ENCODE results near the gene ACTA1. TPM values are rescaled to one million over a fixed set of nuclear protein-coding genes. Genes with fewer than 3 reads are reported as not detected.

ACTA1 gene
- total and polyA plus RNA-seq, 2 of the 13 experiments (the other 11 are each of a cell fraction or from before 2014, with no cell fraction given) = 1.4 to 5.2 TPM

- TF ChIP-seq ZNF597 (CRISPR knock-in tag; IDR thresholded peaks at IDR 0.05) = no peak
- peak; percentile 75 for TF ChIP-seq HNF4G (IDR thresholded peaks at IDR 0.05; ENCODE audit: borderline replicate concordance, low read depth, low read length)
- no peak for TF ChIP-seq HNF4G (CRISPR knock-in tag; IDR thresholded peaks at IDR 0.05; ENCODE audit: borderline replicate concordance, low read depth)
These were observed 24.1 kb downstream of the ACTA1 start (continued) for GRCh38 chr1:229409616-229410369.

GRCh38 chr1:229408458-229409037 lies 25.3 kb downstream of the ACTA1 start:
- POLR2A ChIA-PET = interaction anchor here (0.5 to 2.0 kb wide), 3 partner anchors 12 to 745 kb away, joined by 3 to 6 read pairs (median 5); partner anchors contain the start of gene CCSAP
- no peak for TF ChIP-seq TOE1 (CRISPR knock-in tag; IDR thresholded peaks at IDR 0.05)
- no peak for TF ChIP-seq CCDC6 (CRISPR knock-in tag; IDR thresholded peaks at IDR 0.05)
- TF ChIP-seq ZNF660 (CRISPR knock-in tag; IDR thresholded peaks at IDR 0.05; ENCODE audit: borderline replicate concordance, low read depth) = no peak
- TF ChIP-seq ZSCAN25 (CRISPR knock-in tag; IDR thresholded peaks at IDR 0.05) = no peak
- TF ChIP-seq ZSCAN12 (CRISPR knock-in tag; IDR thresholded peaks at IDR 0.05) = no peak
- no peak for TF ChIP-seq SRSF1 (optimal IDR thresholded peaks at IDR 0.05; ENCODE audit: low read depth, low read length)
- TF ChIP-seq CBX5 (CRISPR knock-in tag; IDR thresholded peaks at IDR 0.05; ENCODE audit: borderline replicate concordance) = no peak
- TF ChIP-seq ZNF562 (CRISPR knock-in tag; IDR thresholded peaks at IDR 0.05; ENCODE audit: borderline replicate concordance) = no peak
- no peak for TF ChIP-seq MAFG (CRISPR knock-in tag; IDR thresholded peaks at IDR 0.05)
- peak; percentile 55 for TF ChIP-seq UBTF (CRISPR knock-in tag; IDR thresholded peaks at IDR 0.05)
- no peak for TF ChIP-seq TMF1 (CRISPR knock-in tag; IDR thresholded peaks at IDR 0.05; ENCODE audit: low read depth)
- TF ChIP-seq ELF4 (CRISPR knock-in tag; IDR thresholded peaks at IDR 0.05; ENCODE audit: borderline replicate concordance) = no peak
- TF ChIP-seq ZNF878 (CRISPR knock-in tag; IDR thresholded peaks at IDR 0.05) = no peak
- TF ChIP-seq FOXP4 (CRISPR knock-in tag; IDR thresholded peaks at IDR 0.05) = 0 out of 2 replicates have a peak, but pooled peaks have one; percentile 27

More at GRCh38 chr1:229408458-229409037, 25.3 kb downstream of the ACTA1 start:
- no peak overlapping the region for H2AFZ ChIP-seq (ENCODE audit: low read length)
- peak; percentile 55 for DNase-seq (ENCODE audit: low spot score)
- peaks cover 70% of the 10 kb centered on the region for H3K4me1 ChIP-seq (ENCODE audit: insufficient read depth, low read length)
- no peaks in the 10 kb centered on the region for H3K36me3 ChIP-seq (replicated peaks in 1 of 2; ENCODE audit: control insufficient read depth in 1 of 2, insufficient read depth in 2 of 2, low read length in 2 of 2)
- no peak overlapping the region for H3K9ac ChIP-seq (ENCODE audit: insufficient read depth, low read depth, low read length)
- in situ Hi-C loops (cut with HindIII; ENCODE audit: extremely low pct_ligation_motif_present, low pct_unique_long_range_greater_than_20kb) = no loop called here
- no peak for FAIRE-seq
- no peaks in the 10 kb centered on the region for H3K9me3 ChIP-seq (ENCODE audit: low read length)
- CTCF ChIA-PET (ENCODE audit: low intra/inter-chr PET ratio, low total read pairs) = no interaction called here
- no peaks in the 10 kb centered on the region for H4K20me1 ChIP-seq (ENCODE audit: insufficient read depth, low read length)
- intact Hi-C loops (cut with micrococcal nuclease; ENCODE audit: unreplicated experiment) = loop anchor here (5.0 kb wide), 1 partner anchor 66 kb away; the partner anchor contains the start of gene CCSAP
- H3K27ac ChIP-seq (ENCODE audit: extremely low read length, insufficient read depth, low read length) = no peak overlapping the region
- peak overlapping the region in 1 of 3 experiments; percentile 64; a peak in 1 of 6 replicates for H3K4me3 ChIP-seq (replicated peaks in 1 of 3; ENCODE audit: insufficient read depth in 1 of 3, low read depth in 2 of 3, low read length in 3 of 3)
- H3K27me3 ChIP-seq (ENCODE audit: control insufficient read depth in 1 of 2, insufficient read depth in 2 of 2, low read length in 2 of 2) = peaks cover 2 to 8% of the 10 kb centered on the region in 2 experiments; a peak in 3 of 5 replicates
- 33% methylated on average over 1 of the region's 8 CpGs for WGBS (ENCODE audit: low lambda C conversion rate)
- H3K79me2 ChIP-seq (ENCODE audit: insufficient read depth, low read length) = no peaks in the 10 kb centered on the region
- peak overlapping the region; percentile 88 for H3K4me2 ChIP-seq (ENCODE audit: low read depth, low read length)
- peak; percentile 66 for ATAC-seq
- BruUV-seq (replicated peaks) = no TSS peak
